Lower leg skin (tissue), 3 donors: ENCODE data around the gene IPCEF1.

Source experiments
- POLR2A ChIP-seq, 2 donors: fragments of 450-650 bp; IDR thresholded peaks; one replicate each; pipeline ENCODE4 v1.6.1; 2016 to 2017; ENCODE audit warnings: antibody characterized with exemption in 2 of 2, mild to moderate bottlenecking in 1 of 2, moderate library complexity in 1 of 2
- TF ChIP-seq, protein P1 (sequence below), 3 donors: fragments of 450-650 bp; IDR thresholded peaks; one replicate each; pipeline ENCODE4 v1.5.1; 2016; ENCODE audit warnings: antibody characterized with exemption in 3 of 3, mild to moderate bottlenecking in 3 of 3, moderate library complexity in 2 of 3

DNA sequence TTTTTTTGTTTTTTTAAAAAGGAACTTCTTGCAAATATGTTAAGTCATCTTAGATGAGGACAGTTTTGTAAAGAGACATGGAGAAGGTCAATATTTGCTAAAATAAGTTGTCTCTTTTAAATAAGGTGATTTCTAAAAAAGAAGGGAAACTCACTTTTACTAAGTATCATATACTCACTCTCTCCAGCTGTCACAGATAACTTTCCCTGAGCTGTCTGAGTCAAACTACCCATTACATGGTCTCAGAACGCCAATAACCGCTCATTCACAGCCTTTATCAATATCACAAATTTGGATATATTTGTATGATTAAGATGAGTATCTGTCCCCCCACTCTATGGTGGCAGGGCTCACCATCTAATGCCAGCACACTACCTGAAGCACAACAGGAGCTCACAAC lies 47.6 kb downstream of the IPCEF1 start:
- TF ChIP-seq POLR2A (IDR thresholded peaks at IDR 0.05) = no peak
- TF ChIP-seq, protein P1, sequence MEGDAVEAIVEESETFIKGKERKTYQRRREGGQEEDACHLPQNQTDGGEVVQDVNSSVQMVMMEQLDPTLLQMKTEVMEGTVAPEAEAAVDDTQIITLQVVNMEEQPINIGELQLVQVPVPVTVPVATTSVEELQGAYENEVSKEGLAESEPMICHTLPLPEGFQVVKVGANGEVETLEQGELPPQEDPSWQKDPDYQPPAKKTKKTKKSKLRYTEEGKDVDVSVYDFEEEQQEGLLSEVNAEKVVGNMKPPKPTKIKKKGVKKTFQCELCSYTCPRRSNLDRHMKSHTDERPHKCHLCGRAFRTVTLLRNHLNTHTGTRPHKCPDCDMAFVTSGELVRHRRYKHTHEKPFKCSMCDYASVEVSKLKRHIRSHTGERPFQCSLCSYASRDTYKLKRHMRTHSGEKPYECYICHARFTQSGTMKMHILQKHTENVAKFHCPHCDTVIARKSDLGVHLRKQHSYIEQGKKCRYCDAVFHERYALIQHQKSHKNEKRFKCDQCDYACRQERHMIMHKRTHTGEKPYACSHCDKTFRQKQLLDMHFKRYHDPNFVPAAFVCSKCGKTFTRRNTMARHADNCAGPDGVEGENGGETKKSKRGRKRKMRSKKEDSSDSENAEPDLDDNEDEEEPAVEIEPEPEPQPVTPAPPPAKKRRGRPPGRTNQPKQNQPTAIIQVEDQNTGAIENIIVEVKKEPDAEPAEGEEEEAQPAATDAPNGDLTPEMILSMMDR (IDR thresholded peaks at IDR 0.05) = no peak
